Measurements from ENCODE around the gene TOMM70.
"Not testable (repeated sequence)": the region's sequence is repeated elsewhere in the genome, so short reads cannot be mapped to it uniquely, and the experiment has no call there.

DNA sequence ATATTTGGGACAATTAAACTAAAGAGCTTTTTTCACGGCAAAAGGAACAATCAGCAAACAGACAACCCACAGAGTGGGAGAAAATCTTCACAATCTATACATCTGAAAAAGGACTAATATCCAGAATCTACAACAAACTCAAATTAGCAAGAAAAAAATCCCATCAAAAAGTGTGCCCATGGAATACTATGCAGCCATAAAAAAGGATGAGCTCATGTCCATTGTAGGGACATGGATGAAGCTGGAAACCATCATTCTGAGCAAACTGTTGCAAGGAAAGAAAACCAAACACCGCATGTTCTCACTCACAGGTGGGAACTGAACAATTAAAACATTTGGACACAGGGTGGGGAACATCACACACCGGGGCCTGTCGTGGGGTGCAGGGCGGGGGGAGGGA lies 73.5 kb downstream of the TOMM70 start:
- TF ChIP-seq POLR2A (IDR thresholded peaks at IDR 0.05): not testable (repeated sequence)
- TF ChIP-seq, protein P1, sequence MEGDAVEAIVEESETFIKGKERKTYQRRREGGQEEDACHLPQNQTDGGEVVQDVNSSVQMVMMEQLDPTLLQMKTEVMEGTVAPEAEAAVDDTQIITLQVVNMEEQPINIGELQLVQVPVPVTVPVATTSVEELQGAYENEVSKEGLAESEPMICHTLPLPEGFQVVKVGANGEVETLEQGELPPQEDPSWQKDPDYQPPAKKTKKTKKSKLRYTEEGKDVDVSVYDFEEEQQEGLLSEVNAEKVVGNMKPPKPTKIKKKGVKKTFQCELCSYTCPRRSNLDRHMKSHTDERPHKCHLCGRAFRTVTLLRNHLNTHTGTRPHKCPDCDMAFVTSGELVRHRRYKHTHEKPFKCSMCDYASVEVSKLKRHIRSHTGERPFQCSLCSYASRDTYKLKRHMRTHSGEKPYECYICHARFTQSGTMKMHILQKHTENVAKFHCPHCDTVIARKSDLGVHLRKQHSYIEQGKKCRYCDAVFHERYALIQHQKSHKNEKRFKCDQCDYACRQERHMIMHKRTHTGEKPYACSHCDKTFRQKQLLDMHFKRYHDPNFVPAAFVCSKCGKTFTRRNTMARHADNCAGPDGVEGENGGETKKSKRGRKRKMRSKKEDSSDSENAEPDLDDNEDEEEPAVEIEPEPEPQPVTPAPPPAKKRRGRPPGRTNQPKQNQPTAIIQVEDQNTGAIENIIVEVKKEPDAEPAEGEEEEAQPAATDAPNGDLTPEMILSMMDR (IDR thresholded peaks at IDR 0.05): not testable (repeated sequence)
